HepG2 (cell line): ENCODE data around the gene RELL1. TPM values are rescaled to one million over a fixed set of nuclear protein-coding genes. Genes with fewer than 3 reads are reported as not detected.

Source experiments
- CHD2 ChIP-seq: IDR thresholded peaks from 2 replicates; pipeline ENCODE4 v1.6.1; 2011; ENCODE audit warnings: low read depth, low read length, improper control_type of control experiment
- IKZF1 ChIP-seq: fragments of 450-650 bp; IDR thresholded peaks from 2 replicates; pipeline ENCODE4 v1.7.1; 2016
- IRF2 ChIP-seq: IDR thresholded peaks from 2 replicates; pipeline ENCODE4 v1.6.1; 2018; ENCODE audit warnings: missing genetic modification reagents, missing compliant biosample characterization
- KLF6 ChIP-seq: IDR thresholded peaks from 2 replicates; pipeline ENCODE4 v1.8.0; 2016; ENCODE audit warnings: missing biosample characterization, missing genetic modification reagents
- LRRFIP1 ChIP-seq: sonication (generic); formaldehyde crosslinking; conservative IDR thresholded peaks from 2 replicates; pipeline ENCODE4 v1.4.0; 2020; ENCODE audit warnings: missing genetic modification reagents
- MLLT10 ChIP-seq: sonication (generic); formaldehyde crosslinking; IDR thresholded peaks from 2 replicates; pipeline ENCODE4 v1.4.0; 2020; ENCODE audit warnings: missing genetic modification reagents
- MTERF4 ChIP-seq: sonication (generic); formaldehyde crosslinking; IDR thresholded peaks from 2 replicates; pipeline ENCODE4 v1.8.0; 2023; ENCODE audit warnings: mild to moderate bottlenecking, missing genetic modification reagents
- RBAK ChIP-seq: sonication (generic); formaldehyde crosslinking; IDR thresholded peaks from 2 replicates; pipeline ENCODE4 v1.5.1; 2020; ENCODE audit warnings: mild to moderate bottlenecking, missing genetic modification reagents
- SNAPC5 ChIP-seq: sonication (generic); formaldehyde crosslinking; IDR thresholded peaks from 2 replicates; pipeline ENCODE4 v1.8.1; 2023; ENCODE audit warnings: mild to moderate bottlenecking, missing genetic modification reagents, borderline replicate concordance
- TBL1XR1 ChIP-seq: fragments of 150-350 bp; IDR thresholded peaks from 2 replicates; pipeline ENCODE4 v1.6.1; 2014; ENCODE audit warnings: borderline replicate concordance, low read length; ENCODE audit not compliant: partially characterized antibody
- TRIM22 ChIP-seq: fragments of 450-650 bp; IDR thresholded peaks from 2 replicates; pipeline ENCODE4 v1.6.1; 2017
- ZBTB25 ChIP-seq: IDR thresholded peaks from 2 replicates; pipeline ENCODE4 v1.6.1; 2018; ENCODE audit warnings: missing genetic modification reagents
- ZBTB43 ChIP-seq: sonication (generic); formaldehyde crosslinking; conservative IDR thresholded peaks from 2 replicates; pipeline ENCODE4 v1.4.0; 2020; ENCODE audit warnings: missing genetic modification reagents
- ZBTB7B ChIP-seq: sonication (generic); formaldehyde crosslinking; IDR thresholded peaks from 2 replicates; pipeline ENCODE4 v1.4.0; 2020; ENCODE audit warnings: missing genetic modification reagents
- ZEB1 ChIP-seq: IDR thresholded peaks from 2 replicates; pipeline ENCODE4 v1.6.1; 2012; ENCODE audit warnings: mild to moderate bottlenecking, low read depth, inconsistent platforms; ENCODE audit not compliant: insufficient replicate concordance
- ZFY ChIP-seq: sonication (generic); formaldehyde crosslinking; IDR thresholded peaks from 2 replicates; pipeline ENCODE4 v1.4.0; 2020; ENCODE audit warnings: missing genetic modification reagents
- ZMYM2 ChIP-seq: sonication (generic); formaldehyde crosslinking; IDR thresholded peaks from 2 replicates; pipeline ENCODE4 v1.8.0; 2022; ENCODE audit warnings: mild to moderate bottlenecking, missing genetic modification reagents
- ZNF282 ChIP-seq: fragments of 450-650 bp; IDR thresholded peaks from 2 replicates; pipeline ENCODE4 v1.6.1; 2018; ENCODE audit not compliant: partially characterized antibody
- ZNF34 ChIP-seq: sonication (generic); formaldehyde crosslinking; IDR thresholded peaks from 2 replicates; pipeline ENCODE4 v1.4.0; 2020; ENCODE audit warnings: mild to moderate bottlenecking, missing genetic modification reagents, borderline replicate concordance
- ZNF546 ChIP-seq: sonication (generic); formaldehyde crosslinking; conservative IDR thresholded peaks from 2 replicates; pipeline ENCODE4 v1.8.1; 2023; ENCODE audit warnings: mild to moderate bottlenecking, missing genetic modification reagents
- ZNF556 ChIP-seq: sonication (generic); formaldehyde crosslinking; IDR thresholded peaks from 2 replicates; pipeline ENCODE4 v1.4.0; 2020; ENCODE audit warnings: mild to moderate bottlenecking, missing genetic modification reagents, borderline replicate concordance
- ZNF746 ChIP-seq: sonication (generic); formaldehyde crosslinking; IDR thresholded peaks from 2 replicates; pipeline ENCODE4 v1.8.0; 2022; ENCODE audit warnings: mild to moderate bottlenecking, missing genetic modification reagents
- ZNF766 ChIP-seq: sonication (generic); formaldehyde crosslinking; IDR thresholded peaks from 2 replicates; pipeline ENCODE4 v1.5.0; 2020; ENCODE audit warnings: missing genetic modification reagents, borderline replicate concordance
- ZSCAN31 ChIP-seq: sonication (generic); formaldehyde crosslinking; IDR thresholded peaks from 2 replicates; pipeline ENCODE4 v1.5.0; 2020; ENCODE audit warnings: low read depth, mild to moderate bottlenecking, missing genetic modification reagents
- polyA plus RNA-seq, 8 experiments: library from polyadenylated mRNA; depleted of rRNA in 3 of 8; stranded (reverse) in 7 of 8; unstranded in 1 of 8; fragments of >200 nt; fragmentation: Illumina TruSeq in 4 of 8; extraction: Trizol in 4 of 8; gene quantifications; 2 replicates each; pipeline versions ENCODE4 v1.2.1 to v1.2.3, GENCODE V29; 2011 to 2016; ENCODE audit warnings: low read depth in 4 of 8, missing spikeins in 1 of 8, mixed read lengths in 1 of 8; ENCODE audit not compliant: insufficient read depth in 1 of 8
- total RNA-seq, 5 experiments: library from RNA; depleted of rRNA; stranded (reverse); fragments of >200 nt; fragmentation: Illumina TruSeq; extraction: Trizol; gene quantifications; 2 replicates each; pipeline ENCODE4 v1.2.3, GENCODE V29; 2016; ENCODE audit warnings: low read depth in 1 of 5

Gene RELL1
- total and polyA plus RNA-seq, 2 of the 13 experiments (the other 11 are each of a cell fraction or from before 2014, with no cell fraction given) = 8.4 to 58.4 TPM

GRCh38 chr4:37648084-37648817 lies 37.9 kb downstream of the RELL1 start (continued):
- no peak for TF ChIP-seq TRIM22
- peak; percentile 22; the same call in 1 of the 2 replicates for TF ChIP-seq ZMYM2 (CRISPR knock-in tag)
- TF ChIP-seq ZEB1 = peak; percentile 98
- TF ChIP-seq ZNF282 = no peak
- peak; percentile 65 for TF ChIP-seq TBL1XR1
- TF ChIP-seq KLF6 (CRISPR knock-in tag) = peak; percentile 73
- no peak for TF ChIP-seq IKZF1
- TF ChIP-seq ZFY (CRISPR knock-in tag) = no peak
- TF ChIP-seq MTERF4 = no peak
- TF ChIP-seq ZNF546 (CRISPR knock-in tag) = no peak
- peak; percentile 92 for TF ChIP-seq ZNF746 (CRISPR knock-in tag)
- no peak for TF ChIP-seq RBAK (CRISPR knock-in tag)
- TF ChIP-seq IRF2 (CRISPR knock-in tag) = peak; percentile 93
- no peak for TF ChIP-seq CHD2
- TF ChIP-seq ZNF556 (CRISPR knock-in tag) = peak; percentile 86; the same call in 1 of the 2 replicates
- TF ChIP-seq ZNF766 (CRISPR knock-in tag) = no peak
- TF ChIP-seq SNAPC5 (CRISPR knock-in tag) = no peak
- no peak; the same call in 1 of the 2 replicates for TF ChIP-seq ZNF34 (CRISPR knock-in tag)
- no peak for TF ChIP-seq ZBTB25 (CRISPR knock-in tag)
- TF ChIP-seq MLLT10 (CRISPR knock-in tag) = no peak
- no peak for TF ChIP-seq ZSCAN31 (CRISPR knock-in tag)
- TF ChIP-seq ZBTB43 (CRISPR knock-in tag) = no peak
- no peak for TF ChIP-seq LRRFIP1 (CRISPR knock-in tag)
- TF ChIP-seq ZBTB7B (CRISPR knock-in tag) = 0 out of 2 replicates have a peak, but pooled peaks have one; percentile 39
